SK-N-SH (cell line): ENCODE measurements around the gene ANO4. TPM values are rescaled to one million over a fixed set of nuclear protein-coding genes. Genes with fewer than 3 reads are reported as not detected.

Source experiments
- CTCF ChIA-PET: fragments of 300-600, 350-600 bp; formaldehyde crosslinking; extraction: SDS; loops from one replicate; lab custom pipeline; 2021; lab: Yijun Ruan, JAX
- POLR2A ChIA-PET: fragments of 350-600 bp; sonication (Branson Sonifier 250); formaldehyde crosslinking; extraction: SDS; loops from one replicate; lab custom pipeline; 2020; ENCODE audit warnings: antibody characterized with exemption, inconsistent platforms; lab: Yijun Ruan, JAX
- DNase-seq: peaks from one replicate; pipeline ENCODE4 v3.0.0; 2012
- H2AFZ ChIP-seq: fragments of 200-600 bp; sonication (generic); 2 replicates; pipeline ENCODE4 v1.8.1; 2016; ENCODE audit warnings: antibody characterized with exemption, mild to moderate bottlenecking, low read depth
- H3F3A ChIP-seq: fragments of 200-600 bp; sonication (generic); replicated peaks from 2 replicates; pipeline ENCODE3; 2016; ENCODE audit warnings: antibody characterized with exemption, mild to moderate bottlenecking; ENCODE audit not compliant: insufficient read depth
- H3K27ac ChIP-seq, 2 experiments: fragments of 200-500 bp in 1 of 2; fragments of 200-600 bp in 1 of 2; sonication (Bioruptor generic) in 1 of 2; sonication (generic), shearing (Covaris generic) in 1 of 2; 2 replicates each; pipeline versions ENCODE4 v1.5.1 to v1.6.1; 2014 to 2016; ENCODE audit warnings: low read depth in 2 of 2, inconsistent platforms in 1 of 2, low read length in 1 of 2, mild to moderate bottlenecking in 1 of 2, mixed read lengths in 1 of 2
- H3K27me3 ChIP-seq: fragments of 200-600 bp; sonication (generic), shearing (Covaris generic); 2 replicates; pipeline ENCODE4 v1.6.1; 2016; ENCODE audit warnings: mixed run types; ENCODE audit not compliant: insufficient read depth
- H3K36me3 ChIP-seq, 2 experiments: fragments of 200-500 bp in 1 of 2; fragments of 200-600 bp in 1 of 2; sonication (Bioruptor generic) in 1 of 2; sonication (generic) in 1 of 2; replicated peaks in 1 of 2; 2 replicates each; pipeline versions ENCODE3 to v1.5.1; 2014 to 2016; ENCODE audit warnings: low read length in 1 of 2, mild to moderate bottlenecking in 1 of 2; ENCODE audit not compliant: insufficient read depth in 2 of 2, control insufficient read depth in 1 of 2
- H3K4me1 ChIP-seq, 2 experiments: fragments of 200-500 bp in 1 of 2; fragments of 200-600 bp in 1 of 2; sonication (Bioruptor generic) in 1 of 2; sonication (generic), shearing (Covaris generic) in 1 of 2; 2 replicates each; pipeline versions ENCODE4 v1.5.1 to v1.6.1; 2014 to 2016; ENCODE audit warnings: low read depth in 1 of 2, low read length in 1 of 2, mixed run types in 1 of 2; ENCODE audit not compliant: insufficient read depth in 2 of 2, control insufficient read depth in 1 of 2
- H3K4me2 ChIP-seq: fragments of 200-600 bp; sonication (generic), shearing (Covaris generic); 2 replicates; pipeline ENCODE4 v1.6.1; 2017; ENCODE audit warnings: mixed run types
- H3K4me3 ChIP-seq, 2 experiments: fragments of 200-500 bp in 1 of 2; fragments of 200-600 bp in 1 of 2; sonication (Bioruptor generic) in 1 of 2; sonication (generic), shearing (Covaris generic) in 1 of 2; 2 replicates each; pipeline versions ENCODE4 v1.5.1 to v1.8.1; 2014 to 2016; ENCODE audit warnings: low read depth in 2 of 2, inconsistent platforms in 1 of 2, low read length in 1 of 2, mild to moderate bottlenecking in 1 of 2, mixed read lengths in 1 of 2, moderate library complexity in 1 of 2
- H3K79me2 ChIP-seq: fragments of 200-600 bp; sonication (generic); 2 replicates; pipeline ENCODE4 v1.8.1; 2017; ENCODE audit warnings: mild to moderate bottlenecking; ENCODE audit not compliant: insufficient read depth
- H3K9ac ChIP-seq: fragments of 200-600 bp; sonication (generic); 2 replicates; pipeline ENCODE4 v1.6.1; 2017; ENCODE audit warnings: mixed run types
- H3K9me2 ChIP-seq: fragments of 200-600 bp; sonication (generic); 2 replicates; pipeline ENCODE4 v1.6.1; 2017; ENCODE audit warnings: mixed run types
- H3K9me3 ChIP-seq: fragments of 200-600 bp; sonication (generic); 2 replicates; pipeline ENCODE4 v1.6.1; 2017; ENCODE audit warnings: mixed run types, mild to moderate bottlenecking, moderate library complexity
- H4K20me1 ChIP-seq: fragments of 200-600 bp; sonication (generic); 2 replicates; pipeline ENCODE4 v1.6.1; 2017; ENCODE audit warnings: mild to moderate bottlenecking, mixed run types; ENCODE audit not compliant: insufficient read depth
- CHD2 ChIP-seq: fragments of 150-350 bp; IDR thresholded peaks from 2 replicates; pipeline ENCODE4 v1.6.1; 2018; ENCODE audit warnings: low read length; ENCODE audit not compliant: partially characterized antibody
- CTCF ChIP-seq: fragments of 200-600 bp; sonication (generic); IDR thresholded peaks from 2 replicates; pipeline ENCODE4 v1.6.1; 2017; ENCODE audit warnings: antibody characterized with exemption, mild to moderate bottlenecking, moderate library complexity
- ELF1 ChIP-seq: IDR thresholded peaks from 2 replicates; pipeline ENCODE4 v1.4.0; 2012
- EP300 ChIP-seq, 2 experiments: IDR thresholded peaks; 2 replicates each; pipeline versions ENCODE4 v1.4.0 to v1.6.1; 2012; ENCODE audit warnings: borderline replicate concordance in 1 of 2, low read depth in 1 of 2, low read length in 1 of 2
- EZH2phosphoT487 ChIP-seq: fragments of 200-600 bp; sonication (generic); IDR thresholded peaks from 2 replicates; pipeline ENCODE4 v1.6.1; 2017; ENCODE audit warnings: low read depth, mixed run types, mild to moderate bottlenecking, antibody characterized with exemption, moderate library complexity, borderline replicate concordance
- FOSL2 ChIP-seq: IDR thresholded peaks from 2 replicates; pipeline ENCODE4 v1.4.0; 2012; ENCODE audit warnings: low read depth, mild to moderate bottlenecking, moderate library complexity, borderline replicate concordance
- FOXM1 ChIP-seq: IDR thresholded peaks from 2 replicates; pipeline ENCODE4 v1.4.0; 2012; ENCODE audit warnings: low read depth, mild to moderate bottlenecking
- GABPA ChIP-seq: IDR thresholded peaks from 2 replicates; pipeline ENCODE4 v1.4.0; 2012; ENCODE audit warnings: low read depth, mild to moderate bottlenecking
- JUND ChIP-seq: IDR thresholded peaks from 2 replicates; pipeline ENCODE4 v1.4.0; 2012
- NFIC ChIP-seq: IDR thresholded peaks from 2 replicates; pipeline ENCODE4 v1.4.0; 2012; ENCODE audit warnings: borderline replicate concordance
- SIN3A ChIP-seq: IDR thresholded peaks from 2 replicates; pipeline ENCODE4 v1.6.1; 2012; ENCODE audit warnings: low read depth, mild to moderate bottlenecking, low read length, moderate library complexity, borderline replicate concordance
- SMC3 ChIP-seq: IDR thresholded peaks from 2 replicates; pipeline ENCODE4 v1.6.1; 2012; ENCODE audit warnings: low read depth, low read length, improper control_type of control experiment
- ZBTB33 ChIP-seq: IDR thresholded peaks from 2 replicates; pipeline ENCODE4 v1.4.0; 2012; ENCODE audit warnings: low read depth, borderline replicate concordance
- WGBS: methylation state at CpG from one replicate; pipeline ENCODE4 v1.1.6; 2017; ENCODE audit warnings: low lambda C conversion rate; 5-methylcytosine and 5-hydroxymethylcytosine counted together
- polyA plus RNA-seq, 3 experiments: library from polyadenylated mRNA; depleted of rRNA; stranded (reverse); fragments of >200 nt; gene quantifications; 2 replicates each; pipeline ENCODE4 v1.2.3, GENCODE V29; 2012
- TF ChIP-seq, protein P1 (sequence below): fragments of 150-350 bp; IDR thresholded peaks from 2 replicates; pipeline ENCODE4 v1.6.1; 2016; ENCODE audit warnings: mild to moderate bottlenecking, low read depth, low read length
- TF ChIP-seq, protein P2 (sequence below): IDR thresholded peaks from 2 replicates; pipeline ENCODE4 v1.4.0; 2012; ENCODE audit warnings: low read depth, borderline replicate concordance

Gene ANO4
- polyA plus RNA-seq, 1 of the 3 experiments (the other 2 are of a cell fraction), result 9.4 TPM

DNA sequence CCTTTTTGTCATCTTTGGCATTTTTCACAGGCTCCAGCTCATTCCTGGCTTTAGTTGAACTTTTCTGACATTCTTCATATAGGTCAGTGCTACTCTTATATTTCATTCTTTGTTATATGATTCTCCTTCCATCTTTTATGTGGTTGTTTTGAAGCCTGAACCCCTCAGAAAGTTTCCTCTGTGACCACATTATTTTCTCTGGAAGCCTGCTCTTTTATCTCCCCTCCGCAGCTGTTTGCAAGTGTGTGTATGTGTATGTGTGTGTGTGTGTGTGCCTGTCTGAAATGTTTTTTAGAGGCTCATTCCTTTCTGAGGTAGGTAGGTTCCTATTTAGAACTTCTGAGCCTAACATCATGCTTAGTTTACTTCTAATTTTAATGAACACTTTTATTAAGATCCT is 47.6 kb downstream of the ANO4 start:
- Histone ChIP-seq H3K4me3 (no peak overlapping the region), H3K79me2 (no peaks in the 10 kb centered on the region; the same call in 1 of the 2 replicates), H3K36me3 (no peaks in the 10 kb centered on the region), H3K4me2 (no peak overlapping the region), H3K4me1 (peaks cover 0 to 5% of the 10 kb centered on the region in 2 experiments; a peak in 1 of 4 replicates), H2AFZ (no peak overlapping the region), H3K9ac (no peak overlapping the region), H4K20me1 (no peaks in the 10 kb centered on the region), H3K9me2 (no peaks in the 10 kb centered on the region), H3K27ac (peak overlapping the region in 1 of 2 experiments; percentile 21; a peak in 2 of 4 replicates), H3F3A (peaks cover 4% of the 10 kb centered on the region), H3K27me3 (no peaks in the 10 kb centered on the region), H3K9me3 (no peaks in the 10 kb centered on the region)
- no peak for DNase-seq
- TF ChIP-seq, protein P1, sequence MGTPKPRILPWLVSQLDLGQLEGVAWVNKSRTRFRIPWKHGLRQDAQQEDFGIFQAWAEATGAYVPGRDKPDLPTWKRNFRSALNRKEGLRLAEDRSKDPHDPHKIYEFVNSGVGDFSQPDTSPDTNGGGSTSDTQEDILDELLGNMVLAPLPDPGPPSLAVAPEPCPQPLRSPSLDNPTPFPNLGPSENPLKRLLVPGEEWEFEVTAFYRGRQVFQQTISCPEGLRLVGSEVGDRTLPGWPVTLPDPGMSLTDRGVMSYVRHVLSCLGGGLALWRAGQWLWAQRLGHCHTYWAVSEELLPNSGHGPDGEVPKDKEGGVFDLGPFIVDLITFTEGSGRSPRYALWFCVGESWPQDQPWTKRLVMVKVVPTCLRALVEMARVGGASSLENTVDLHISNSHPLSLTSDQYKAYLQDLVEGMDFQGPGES, result no peak
- TF ChIP-seq, protein P2, sequence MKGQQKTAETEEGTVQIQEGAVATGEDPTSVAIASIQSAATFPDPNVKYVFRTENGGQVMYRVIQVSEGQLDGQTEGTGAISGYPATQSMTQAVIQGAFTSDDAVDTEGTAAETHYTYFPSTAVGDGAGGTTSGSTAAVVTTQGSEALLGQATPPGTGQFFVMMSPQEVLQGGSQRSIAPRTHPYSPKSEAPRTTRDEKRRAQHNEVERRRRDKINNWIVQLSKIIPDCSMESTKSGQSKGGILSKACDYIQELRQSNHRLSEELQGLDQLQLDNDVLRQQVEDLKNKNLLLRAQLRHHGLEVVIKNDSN, result no peak
- TF ChIP-seq FOXM1 (no peak), SIN3A (no peak), NFIC (no peak), ELF1 (no peak), ZBTB33 (no peak), CHD2 (no peak), FOSL2 (no peak), EZH2phosphoT487 (no peak), CTCF (no peak), GABPA (no peak), JUND (no peak), EP300 (IDR thresholded peaks at IDR 0.05; ENCODE audit: borderline replicate concordance in 1 of 2, low read depth in 1 of 2, low read length in 1 of 2) (no peak), SMC3 (no peak)
- WGBS, result 67% methylated on average over 1 of the region's 1 CpG
- CTCF ChIA-PET, result no interaction called here
- POLR2A ChIA-PET, result no interaction called here
